ENCODE measurements around the gene ULBP2. TPM values are rescaled to one million over a fixed set of nuclear protein-coding genes. Genes with fewer than 3 reads are reported as not detected.
"Not testable (repeated sequence)": the region's sequence is repeated elsewhere in the genome, so short reads cannot be mapped to it uniquely, and the experiment has no call there.

The ULBP2 gene
- total RNA-seq, 1 experiment from 2014 or later, result not detected

- H3T11ph ChIP-seq (ENCODE audit: low read length); H3K4me2 ChIP-seq (ENCODE audit: insufficient read depth, insufficient read length, low read length); H4K5ac ChIP-seq (ENCODE audit: insufficient read length, low read depth, low read length); H3K9ac ChIP-seq (ENCODE audit: extremely low read depth, insufficient read length, low read length); H3K27ac Mint-ChIP-seq; H3K23ac ChIP-seq (ENCODE audit: insufficient read length, low read depth, low read length); H3K56ac ChIP-seq (ENCODE audit: insufficient read length, low read depth, low read length); H2AK5ac ChIP-seq (ENCODE audit: insufficient read length, low read length); H2BK15ac ChIP-seq (ENCODE audit: low read depth, low read length); H3K27ac ChIP-seq (ENCODE audit: insufficient read length, low read depth, low read length); H2BK5ac ChIP-seq (ENCODE audit: insufficient read length, low read length); H3K79me1 ChIP-seq (ENCODE audit: insufficient read depth, low read depth, low read length, poor library complexity, severe bottlenecking); DNase-seq; H3K18ac ChIP-seq (ENCODE audit: insufficient read length, low read depth, low read length); H2AFZ ChIP-seq (ENCODE audit: low read length); H3K4me3 Mint-ChIP-seq; H3K36me3 Mint-ChIP-seq (ENCODE audit: insufficient read depth in 1 of 3, low read depth in 3 of 3); H3K9me3 ChIP-seq (ENCODE audit: control insufficient read depth, low read depth, low read length); H4K8ac ChIP-seq (replicated peaks; ENCODE audit: insufficient read length, low read depth, low read length); H4K20me1 ChIP-seq (ENCODE audit: control insufficient read depth, insufficient read depth, insufficient read length); H3K79me2 ChIP-seq (ENCODE audit: insufficient read depth, low read length); H3K23me2 ChIP-seq (ENCODE audit: insufficient read length, low read depth, low read length, poor library complexity, severe bottlenecking); H2BK12ac ChIP-seq (ENCODE audit: insufficient read length, low read depth, low read length); H3K14ac ChIP-seq (ENCODE audit: insufficient read depth, low read length); H3K4me1 ChIP-seq (ENCODE audit: insufficient read depth, low read length); H3K9me3 Mint-ChIP-seq; H4K91ac ChIP-seq (ENCODE audit: insufficient read length, low read depth, low read length); H2BK120ac ChIP-seq (ENCODE audit: low read depth, low read length, poor library complexity, severe bottlenecking); H2BK20ac ChIP-seq (ENCODE audit: low read depth, low read length, poor library complexity, severe bottlenecking); H3K4ac ChIP-seq (ENCODE audit: low read depth, low read length): not testable (repeated sequence)
- Mint-ChIP-seq H3K4me1 (peaks cover 16 to 19% of the 10 kb centered on the region in 2 experiments), H3K27me3 (ENCODE audit: low read depth) (peaks cover 92% of the 10 kb centered on the region)
- WGBS (ENCODE audit: extremely low coverage, insufficient read length, low lambda C conversion rate), result no CpG with 5 or more reads among the region's 2 CpGs
- H3K27me3 ChIP-seq (ENCODE audit: insufficient read depth, low read length), result peaks cover 46% of the 10 kb centered on the region
Observed at GRCh38 chr6:149968909-149969308, 27.1 kb downstream of the ULBP2 start.

Measured in H9 (cell line).